Stimulated activated CD8-positive, alpha-beta memory T cell treated with anti-CD3 and anti-CD28 coated beads, Interleukin-4, amount 100 ng/mL, for 1 hour (primary cell): ENCODE data around the gene FBXL7.

Experiments used
- DNase-seq, 2 donors: peaks; one replicate each; pipeline ENCODE4 v3.0.0-alpha.2; 2020; ENCODE audit warnings: low read depth in 2 of 2, low spot score in 1 of 2

Gene FBXL7

GRCh38 chr5:15647251-15647650 lies 147.3 kb downstream of the FBXL7 start:
- DNase-seq, result no peak

GRCh38 chr5:15650266-15650665 lies 150.3 kb downstream of the FBXL7 start:
- DNase-seq, result no peak

GRCh38 chr5:15654779-15655178 lies 154.8 kb downstream of the FBXL7 start:
- DNase-seq, result no peak

GRCh38 chr5:15655683-15656082 lies 155.7 kb downstream of the FBXL7 start:
- DNase-seq, result no peak

GRCh38 chr5:15664961-15665360 lies 165.0 kb downstream of the FBXL7 start:
- no peak for DNase-seq

GRCh38 chr5:15669826-15670225 lies 169.8 kb downstream of the FBXL7 start:
- no peak for DNase-seq

- DNase-seq, result no peak
Measured at GRCh38 chr5:15674716-15675115, 174.7 kb downstream of the FBXL7 start.

- no peak for DNase-seq
Measured at GRCh38 chr5:15676591-15676990, 176.6 kb downstream of the FBXL7 start.

- no peak for DNase-seq
Measured at GRCh38 chr5:15679161-15679560, 179.2 kb downstream of the FBXL7 start.

- no peak for DNase-seq
Measured at GRCh38 chr5:15680455-15680854, 180.5 kb downstream of the FBXL7 start.

GRCh38 chr5:15682122-15682521 lies 182.1 kb downstream of the FBXL7 start:
- DNase-seq, result no peak

- DNase-seq, result no peak
Measured at GRCh38 chr5:15682566-15682965, 182.6 kb downstream of the FBXL7 start.

- DNase-seq, result no peak
Measured at GRCh38 chr5:15683332-15683731, 183.4 kb downstream of the FBXL7 start.

- no peak for DNase-seq
Measured at GRCh38 chr5:15687401-15687800, 187.4 kb downstream of the FBXL7 start.

GRCh38 chr5:15689836-15690235 lies 189.9 kb downstream of the FBXL7 start:
- no peak for DNase-seq

GRCh38 chr5:15690611-15691010 lies 190.6 kb downstream of the FBXL7 start:
- DNase-seq, result no peak

GRCh38 chr5:15691521-15691920 lies 191.5 kb downstream of the FBXL7 start:
- no peak for DNase-seq

GRCh38 chr5:15692706-15693381 lies 192.9 kb downstream of the FBXL7 start:
- no peak for DNase-seq

GRCh38 chr5:15693382-15693728 lies 193.4 kb downstream of the FBXL7 start:
- no peak for DNase-seq

GRCh38 chr5:15693933-15694332 lies 194.0 kb downstream of the FBXL7 start:
- DNase-seq, result no peak

- no peak for DNase-seq
Measured at GRCh38 chr5:15694696-15695214, 194.8 kb downstream of the FBXL7 start.

GRCh38 chr5:15695215-15695731 lies 195.3 kb downstream of the FBXL7 start:
- DNase-seq, result no peak

GRCh38 chr5:15700373-15700772 lies 200.4 kb downstream of the FBXL7 start:
- no peak for DNase-seq
